Activated T-cell treated with anti-CD3 and anti-CD28 coated beads for 48 hours (primary cell): ENCODE data around the gene LRRC75B.
"Not testable (repeated sequence)": the region's sequence is repeated elsewhere in the genome, so short reads cannot be mapped to it uniquely, and the experiment has no call there.

ENCODE experiments used
- DNase-seq: peaks from one replicate; pipeline ENCODE4 v3.0.0-alpha.2; 2020; ENCODE audit warnings: low read depth

Gene LRRC75B

DNA sequence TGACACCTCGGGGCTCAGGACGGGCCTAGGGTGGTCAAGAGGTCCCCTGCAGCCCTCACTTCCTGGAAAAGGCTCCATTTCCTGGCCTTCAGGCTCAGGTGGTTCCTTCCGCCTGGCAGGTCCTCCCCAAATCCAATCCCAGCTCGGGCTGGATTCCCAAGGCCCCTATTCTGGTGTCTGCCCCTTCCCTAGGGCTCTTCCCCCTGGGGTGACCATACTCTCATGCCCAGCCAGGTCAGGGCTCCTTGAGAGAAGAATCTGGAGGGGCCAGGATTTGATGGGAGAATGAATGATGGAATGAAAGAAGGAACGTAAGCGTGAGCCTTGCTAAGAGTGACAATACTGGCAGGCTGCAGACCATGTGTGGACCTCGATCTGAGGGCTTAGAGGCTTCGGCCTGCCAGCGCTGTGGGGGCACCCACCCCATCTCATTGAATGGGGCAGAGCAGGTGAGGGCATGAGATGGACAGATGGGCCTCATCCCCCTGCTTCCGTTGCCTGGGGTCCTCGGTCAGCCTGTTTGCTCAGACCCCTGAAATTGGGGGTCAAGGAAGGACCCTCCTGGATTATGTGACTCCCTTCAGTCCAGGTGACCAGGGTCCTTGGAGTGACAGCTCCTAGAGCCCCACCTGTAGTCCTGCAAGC, 9.4 kb upstream of the LRRC75B start:
- DNase-seq = not testable (repeated sequence)

DNA sequence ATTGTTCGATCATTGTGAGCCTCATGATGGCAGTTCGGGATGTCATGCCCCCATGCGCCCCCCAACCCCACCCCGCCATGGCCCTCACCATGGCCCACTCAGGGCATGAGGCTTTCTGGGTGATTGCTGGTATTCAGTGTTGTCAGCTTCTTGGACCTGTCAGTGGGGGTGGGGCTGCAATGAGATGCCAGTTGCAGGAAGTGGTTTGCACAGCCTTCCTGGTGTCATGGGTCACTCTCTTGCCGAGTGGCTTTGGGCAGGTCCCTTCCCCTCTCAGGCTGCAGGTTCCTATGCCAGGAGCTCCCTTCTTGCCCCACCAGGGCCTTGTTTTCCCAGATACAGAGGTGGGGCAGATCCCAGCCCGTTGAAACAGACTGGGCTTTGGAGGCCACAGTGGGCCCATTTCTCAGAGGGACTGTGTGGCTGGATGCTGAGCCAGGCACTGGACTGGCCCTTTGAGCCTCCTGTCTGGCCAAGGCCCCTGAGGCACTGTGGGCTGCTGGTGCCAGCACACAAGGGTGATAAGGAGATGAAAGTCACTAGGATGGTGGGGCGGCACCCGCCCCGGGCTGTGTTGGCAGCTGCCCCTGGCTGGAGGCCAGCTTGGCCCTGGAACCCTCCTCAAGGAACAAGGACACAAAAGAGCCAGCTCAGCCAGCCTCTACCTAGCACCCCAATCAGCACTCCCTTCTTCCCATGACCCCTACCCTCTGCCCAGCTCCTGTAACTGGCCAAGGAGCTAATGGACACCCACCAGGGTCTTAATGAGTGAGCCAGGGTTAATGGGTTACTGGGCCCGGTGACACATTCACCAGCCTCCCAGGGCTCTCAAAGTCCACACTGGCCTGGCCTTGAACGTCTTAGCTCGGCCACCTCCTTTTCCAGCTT, 8.6 kb upstream of the LRRC75B start:
- DNase-seq = no peak

DNA sequence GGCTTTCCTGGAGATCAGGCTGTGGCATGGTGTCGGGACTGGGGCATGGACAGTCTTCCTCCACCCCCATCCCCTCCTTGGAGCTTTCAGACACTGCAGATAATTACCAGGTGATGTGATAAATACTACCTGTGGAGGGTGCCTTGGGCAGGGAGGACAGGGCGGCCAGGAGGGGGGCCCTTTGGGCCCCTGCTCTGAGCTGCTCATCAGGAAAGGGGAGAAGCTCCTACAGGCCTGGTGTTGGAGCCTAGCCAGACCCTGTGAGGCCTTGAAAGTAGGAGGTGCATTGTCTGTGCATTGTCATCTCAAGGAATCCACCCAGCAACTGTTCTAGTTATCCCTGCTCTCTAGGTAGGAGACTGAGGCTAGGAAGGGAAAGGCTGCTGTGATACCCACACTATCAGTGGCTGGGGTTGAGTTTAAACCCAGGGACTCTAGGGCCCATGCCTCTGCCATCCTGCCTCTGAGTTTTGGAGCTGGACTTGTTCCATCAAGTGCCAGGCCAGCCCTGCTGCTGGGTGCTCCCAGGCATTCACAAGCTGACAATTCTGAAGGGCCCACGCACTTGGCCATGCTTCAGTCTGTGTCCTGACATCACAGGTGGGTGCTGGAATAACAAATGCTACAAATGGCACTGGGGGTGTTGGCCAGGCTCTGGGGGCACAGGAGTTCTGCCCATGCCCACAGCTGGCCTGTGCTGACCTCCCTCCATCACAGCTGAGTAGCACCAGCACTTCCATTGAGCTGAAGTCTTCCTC, 7.3 kb upstream of the LRRC75B start:
- DNase-seq = not testable (repeated sequence)

DNA sequence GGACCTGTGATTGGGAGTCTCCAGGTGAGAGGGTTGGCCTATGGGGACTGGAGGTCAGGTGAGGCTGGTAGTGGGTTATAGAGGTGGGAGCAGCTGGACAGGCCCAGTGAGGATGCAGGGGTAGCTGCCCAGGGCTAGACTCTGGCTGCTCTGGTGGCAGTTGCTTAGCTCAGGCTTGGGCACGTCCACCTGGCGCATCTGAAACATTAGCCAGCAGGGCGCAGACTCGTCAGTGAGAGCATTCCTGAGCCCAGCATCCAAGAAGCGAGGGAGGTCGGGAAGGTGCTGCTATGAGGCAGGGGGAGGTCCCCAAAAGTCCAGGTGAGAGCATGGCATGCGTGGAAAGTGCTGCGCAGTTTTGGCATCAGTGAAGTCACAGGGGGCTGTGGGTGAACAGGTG, 6.6 kb upstream of the LRRC75B start:
- no peak for DNase-seq

DNA sequence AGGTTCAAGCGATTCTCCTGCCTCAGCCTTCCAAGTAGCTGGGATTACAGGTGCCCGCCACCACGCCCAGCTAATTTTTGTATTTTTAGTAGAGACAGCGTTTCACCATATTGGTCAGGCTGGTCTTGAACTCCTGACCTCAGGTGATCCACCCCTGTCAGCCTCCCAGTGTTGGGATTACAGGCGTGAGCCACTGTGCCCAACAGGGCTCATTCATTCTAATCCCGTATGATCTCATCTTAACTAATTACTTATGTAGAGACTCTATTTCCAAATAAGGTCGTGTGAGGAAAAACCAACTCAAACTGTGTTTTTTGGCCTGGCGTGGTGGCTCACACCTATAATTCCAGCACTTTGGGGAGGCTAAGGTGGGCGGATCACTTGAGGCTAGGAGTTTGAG, 4.2 kb upstream of the LRRC75B start:
- not testable (repeated sequence) for DNase-seq

DNA sequence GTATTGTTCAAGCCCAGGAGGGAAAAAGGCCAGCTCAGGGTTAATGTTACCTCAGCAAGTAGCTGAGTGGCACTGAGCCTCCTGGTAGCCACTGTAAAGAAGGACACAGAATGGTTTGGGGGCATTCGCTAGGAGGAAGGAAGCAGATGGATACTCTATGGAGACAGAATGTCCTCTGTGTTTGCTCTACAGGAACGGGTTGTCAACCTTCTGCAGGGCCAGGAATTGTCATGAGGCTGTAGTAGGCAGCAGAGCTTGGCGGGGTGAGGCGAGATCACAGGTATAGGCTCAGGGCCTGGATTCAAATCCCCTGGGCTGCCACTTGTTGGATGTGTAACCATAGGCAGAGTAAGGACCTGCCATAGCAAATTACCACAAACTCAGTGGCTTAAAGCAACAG, 3.0 kb upstream of the LRRC75B start:
- DNase-seq = no peak

DNA sequence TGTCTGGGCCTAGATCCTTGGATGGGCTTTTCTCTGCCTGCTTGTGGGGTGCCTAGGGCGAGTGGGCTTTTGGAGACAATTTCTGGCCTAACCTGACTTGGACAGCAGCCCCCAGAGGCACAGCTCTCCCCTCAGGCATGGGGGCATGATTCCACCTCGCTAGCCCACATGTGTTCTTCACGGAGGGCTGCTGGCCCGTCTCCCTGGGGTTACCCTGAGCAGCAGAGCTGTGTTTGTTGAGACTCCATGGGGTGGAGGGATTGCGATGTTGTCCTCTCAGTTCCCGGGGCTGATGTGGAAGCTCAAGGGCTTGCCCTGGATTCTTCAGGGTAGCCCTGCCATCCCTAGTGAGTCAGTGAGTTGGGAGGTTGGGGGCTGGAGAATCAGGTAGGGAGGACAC, 2.4 kb upstream of the LRRC75B start:
- no peak for DNase-seq

DNA sequence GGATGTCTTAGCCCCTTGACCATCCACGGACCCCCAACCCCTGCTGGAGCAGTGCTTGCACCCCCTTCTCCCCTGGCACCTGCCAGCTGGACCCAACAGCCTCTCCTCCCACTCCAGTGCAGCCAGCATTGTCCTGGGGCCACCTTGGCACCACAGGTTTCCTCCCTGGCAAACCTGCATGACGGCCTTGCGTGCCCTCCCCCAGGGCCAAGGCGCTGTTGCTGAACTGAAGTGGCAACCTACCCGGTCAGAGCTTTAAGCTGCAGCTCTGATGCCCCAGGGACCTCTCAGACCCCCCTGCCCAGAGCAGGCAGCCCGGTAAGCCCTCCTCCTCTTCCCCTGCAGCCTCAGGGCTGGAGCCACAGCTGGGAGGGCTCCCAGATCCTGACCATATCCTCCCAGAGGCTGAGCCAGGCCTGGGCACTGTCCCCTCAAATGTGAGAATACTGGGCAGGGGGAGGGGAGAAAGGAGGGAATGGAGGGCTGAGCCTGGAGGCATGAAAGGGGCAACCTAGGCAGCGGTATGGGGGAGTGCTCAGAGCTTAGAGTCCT, 1.8 kb upstream of the LRRC75B start:
- DNase-seq = no peak

DNA sequence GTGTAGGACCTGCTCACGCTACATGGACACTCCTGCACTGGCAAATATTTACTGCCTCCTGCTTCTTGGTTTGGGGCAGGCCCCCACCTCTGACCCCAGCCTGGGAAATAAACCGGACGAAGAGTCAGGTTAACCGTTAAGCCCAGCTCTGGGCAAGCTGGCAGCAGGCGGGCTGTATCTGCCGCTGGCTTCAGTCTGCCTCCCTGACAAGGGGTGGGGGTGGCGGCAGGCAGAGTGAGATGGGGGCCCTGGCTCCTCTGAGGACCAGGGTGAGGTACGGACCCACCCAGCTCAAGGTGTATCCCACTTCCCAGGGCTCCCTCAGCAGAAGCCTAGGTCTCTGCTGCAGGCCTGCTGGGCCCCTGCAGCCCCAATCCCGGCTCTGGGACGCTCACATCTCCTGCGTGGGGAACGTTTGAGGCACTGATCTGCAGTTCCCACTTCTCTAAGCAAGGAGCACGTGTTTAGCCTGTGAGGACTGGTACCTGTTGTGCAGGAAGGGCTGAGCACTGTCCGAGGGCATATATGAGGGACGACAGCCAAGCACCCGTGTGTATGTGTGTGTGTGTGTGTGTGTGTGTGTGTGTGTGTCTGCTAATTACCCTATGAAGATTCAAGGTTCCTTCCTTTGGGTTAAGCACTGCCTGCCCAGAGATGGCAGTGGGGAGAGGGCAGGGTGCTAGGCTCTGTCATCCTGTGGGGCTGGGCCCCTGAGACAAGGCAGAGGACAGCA, 1.1 kb upstream of the LRRC75B start:
- DNase-seq = no peak

DNA sequence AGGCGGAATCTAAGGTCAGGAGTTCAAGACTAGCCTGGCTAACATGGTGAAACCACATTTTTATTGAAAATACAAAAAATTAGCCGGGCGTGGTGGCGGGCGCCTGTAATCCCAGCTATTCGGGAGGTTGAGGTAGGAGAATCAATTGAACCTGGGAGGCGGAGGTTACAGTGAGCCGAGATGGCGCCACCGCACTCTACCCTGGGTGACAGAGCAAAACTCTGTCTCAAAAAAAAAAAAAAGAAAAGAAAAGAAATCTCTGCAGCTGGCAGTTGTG, 624 bp upstream of the LRRC75B start:
- not testable (repeated sequence) for DNase-seq

DNA sequence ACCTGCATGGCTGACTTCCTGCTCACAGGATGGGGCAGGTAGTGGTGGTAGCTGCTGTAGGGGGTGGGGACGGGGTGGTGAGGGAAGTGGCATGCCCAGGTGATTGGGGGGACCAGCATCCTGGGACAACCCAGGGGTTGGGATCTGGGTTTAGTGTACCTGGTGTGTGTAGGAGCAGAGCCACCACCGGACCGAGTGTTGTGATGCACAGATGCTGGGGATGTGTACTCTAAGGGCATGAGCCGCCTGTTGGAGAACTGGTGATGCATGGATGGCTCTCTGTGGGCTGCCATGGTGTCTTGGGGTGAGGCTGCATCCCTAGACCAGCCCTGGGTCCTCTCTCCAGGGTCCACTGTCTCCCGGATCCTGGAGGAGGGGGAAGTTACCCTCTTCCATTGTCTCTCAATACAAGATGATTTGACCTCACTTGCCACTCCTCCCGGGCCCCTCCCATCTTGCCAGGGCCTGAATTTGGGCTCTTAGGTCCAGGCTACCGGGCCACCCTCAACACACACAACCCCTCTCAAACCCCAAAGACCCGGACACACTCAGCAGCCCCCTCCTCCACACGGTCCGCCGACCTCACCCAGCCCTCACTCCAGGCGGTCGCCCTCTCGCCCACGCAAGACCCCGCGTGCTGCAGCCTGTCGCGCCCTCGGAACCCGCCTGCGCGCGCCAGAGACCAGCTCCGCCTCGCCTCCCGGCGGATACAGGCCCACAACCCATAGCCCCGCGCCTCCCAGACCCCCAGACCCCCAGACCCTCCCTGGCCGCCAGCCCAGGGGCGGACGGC, 619 bp downstream of the LRRC75B start:
- DNase-seq = no peak

DNA sequence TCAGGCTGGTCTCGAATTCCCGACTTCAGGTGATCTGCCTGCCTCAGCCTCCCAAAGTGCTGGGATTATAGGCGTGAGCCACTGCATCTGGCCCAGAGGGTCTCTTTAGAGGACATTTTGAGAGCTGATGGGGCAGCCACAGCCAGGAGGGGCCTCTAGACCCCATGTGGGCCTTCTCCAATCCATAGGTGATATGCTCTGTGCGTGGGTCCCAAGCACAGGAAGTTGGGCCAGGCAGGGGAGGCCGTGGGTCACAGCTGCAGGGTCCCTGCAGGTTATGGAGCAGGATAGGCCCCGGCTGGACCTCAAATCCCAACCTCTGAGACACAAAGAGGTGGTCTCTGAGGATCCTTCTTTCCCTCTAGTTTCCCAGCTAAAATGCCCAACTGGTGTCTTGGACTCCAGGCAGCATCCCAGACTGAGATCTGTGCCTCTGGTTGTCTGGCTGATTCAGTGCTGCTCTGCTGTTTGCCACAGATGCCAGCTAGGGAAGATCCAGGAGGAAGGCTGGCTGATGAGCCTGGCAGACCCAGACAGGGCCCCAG, 1.5 kb downstream of the LRRC75B start:
- no peak for DNase-seq

DNA sequence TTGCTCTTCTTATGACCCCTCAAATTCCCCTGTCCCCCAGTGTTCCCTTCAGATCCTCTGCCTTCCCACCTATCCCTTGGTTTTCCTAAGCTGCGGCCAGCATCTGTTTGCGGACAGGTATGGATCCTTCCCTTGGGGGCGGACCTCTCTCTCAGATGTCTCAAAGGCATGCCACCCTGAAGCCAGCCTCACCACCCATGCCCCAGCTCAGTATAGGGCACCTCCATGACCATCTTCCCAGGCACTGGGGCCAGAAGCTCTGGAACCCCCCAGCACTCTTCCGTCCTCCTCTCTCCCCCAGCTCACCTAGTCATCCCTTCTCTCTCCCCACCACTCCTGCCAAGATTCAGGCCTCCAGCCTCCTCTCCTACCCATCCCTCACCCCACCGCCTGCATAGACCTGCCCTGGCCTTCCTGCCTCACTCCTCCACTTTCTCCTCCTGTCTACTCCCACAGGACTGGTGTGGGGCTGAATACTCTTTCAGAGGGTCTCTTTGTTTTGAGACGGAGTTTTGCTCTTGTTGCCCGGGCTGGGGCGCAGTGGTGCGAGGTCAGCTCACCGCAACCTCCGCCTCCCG, 2.2 kb downstream of the LRRC75B start:
- no peak for DNase-seq

DNA sequence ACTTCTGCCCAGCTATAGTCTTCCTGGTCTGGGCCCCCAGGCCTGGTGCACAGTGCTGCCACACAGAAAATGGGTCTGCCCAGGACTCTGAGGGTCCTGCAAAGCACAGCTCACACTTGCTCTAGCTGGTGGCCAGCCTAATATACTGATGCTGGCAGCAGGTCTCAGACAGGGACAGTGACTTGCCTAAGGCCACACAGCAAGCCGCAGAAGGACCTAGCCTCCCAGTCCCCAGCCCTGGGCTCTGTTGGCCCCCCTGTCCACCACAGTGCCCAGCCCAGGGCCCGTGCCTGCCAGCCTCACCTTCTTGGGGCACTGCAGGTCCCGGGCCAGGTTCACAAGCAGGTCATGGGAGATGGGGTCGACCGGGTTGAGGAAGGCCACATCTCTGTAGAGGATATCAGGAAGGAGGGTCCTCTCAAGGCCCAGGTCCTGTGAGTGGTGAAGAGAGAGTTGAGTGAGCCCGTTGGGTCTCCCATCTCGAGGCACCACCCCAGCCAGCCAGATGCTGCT, 3.3 kb downstream of the LRRC75B start:
- DNase-seq = no peak

DNA sequence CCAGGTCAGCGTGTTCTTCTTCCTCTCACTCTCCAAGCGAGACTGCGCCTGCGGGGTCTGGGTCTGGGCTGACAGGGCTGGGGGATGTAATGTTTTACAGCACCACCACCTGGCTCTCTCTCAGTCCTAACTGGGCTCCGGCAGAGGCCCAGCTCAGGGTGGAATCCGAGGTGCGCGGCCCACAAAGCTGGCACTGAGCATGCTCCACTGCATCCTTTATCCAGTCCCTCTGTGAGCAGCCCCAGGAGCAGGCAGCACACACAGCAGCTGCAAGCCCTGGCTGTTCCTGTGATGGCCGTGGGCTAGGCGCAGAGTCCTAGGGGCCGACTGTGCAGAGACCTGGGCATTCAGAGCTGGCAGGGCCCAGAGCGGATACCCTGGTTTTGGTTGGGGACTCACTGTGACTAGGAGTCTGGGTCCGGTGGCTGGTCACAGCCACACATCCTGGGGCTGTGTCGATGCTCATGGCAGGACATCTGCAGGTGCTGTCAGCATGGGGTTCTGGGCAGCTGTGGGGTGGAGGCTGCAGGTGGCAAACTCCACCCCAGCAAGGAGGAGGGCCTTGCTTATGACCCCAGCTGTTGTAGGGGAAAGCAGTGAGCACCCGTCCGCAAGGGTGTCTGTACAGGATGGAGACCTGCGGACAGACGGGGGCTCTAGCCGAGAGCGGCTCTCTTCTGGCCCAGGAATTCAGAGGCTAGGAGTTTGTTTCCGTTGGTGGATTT, 4.0 kb downstream of the LRRC75B start:
- no peak for DNase-seq

DNA sequence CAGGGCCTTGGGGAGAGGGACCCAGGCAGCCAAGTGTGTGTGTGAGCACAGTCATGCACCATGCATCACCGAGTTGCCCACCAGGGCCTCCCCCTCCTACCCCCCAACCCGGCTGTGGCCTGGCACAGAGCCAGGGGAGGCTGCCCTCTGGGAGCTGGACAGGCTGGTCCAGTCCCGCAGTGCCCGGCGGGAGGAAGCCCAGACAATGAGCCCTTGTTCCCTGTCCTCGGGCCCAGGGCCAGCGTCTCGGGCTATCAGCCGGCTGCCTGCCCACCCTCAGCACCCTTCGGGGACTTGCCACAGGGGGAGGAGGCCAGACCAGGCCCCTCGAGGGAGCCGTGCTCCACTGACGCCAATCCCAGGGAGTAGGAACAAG, 4.5 kb downstream of the LRRC75B start:
- DNase-seq = no peak

DNA sequence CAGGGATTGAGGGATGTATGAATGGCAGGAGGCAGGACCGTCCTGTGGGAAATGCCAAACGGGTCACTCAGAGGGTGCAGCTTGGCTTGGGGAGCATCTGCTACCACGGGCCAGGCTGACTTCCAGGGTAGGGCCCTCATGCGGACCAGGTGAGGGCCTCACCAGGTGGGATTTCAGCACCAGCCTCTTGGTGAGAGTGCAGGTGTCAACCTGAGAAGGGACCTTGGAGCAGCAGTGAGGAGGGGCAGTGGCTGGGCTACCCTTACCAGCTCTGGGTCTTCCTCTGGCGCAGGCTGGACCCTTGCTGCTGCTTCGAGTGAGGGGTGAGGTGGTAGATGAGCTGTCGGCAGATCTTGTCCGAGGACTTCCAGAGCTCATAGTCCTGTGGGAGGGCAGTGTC, 4.9 kb downstream of the LRRC75B start:
- DNase-seq = no peak

DNA sequence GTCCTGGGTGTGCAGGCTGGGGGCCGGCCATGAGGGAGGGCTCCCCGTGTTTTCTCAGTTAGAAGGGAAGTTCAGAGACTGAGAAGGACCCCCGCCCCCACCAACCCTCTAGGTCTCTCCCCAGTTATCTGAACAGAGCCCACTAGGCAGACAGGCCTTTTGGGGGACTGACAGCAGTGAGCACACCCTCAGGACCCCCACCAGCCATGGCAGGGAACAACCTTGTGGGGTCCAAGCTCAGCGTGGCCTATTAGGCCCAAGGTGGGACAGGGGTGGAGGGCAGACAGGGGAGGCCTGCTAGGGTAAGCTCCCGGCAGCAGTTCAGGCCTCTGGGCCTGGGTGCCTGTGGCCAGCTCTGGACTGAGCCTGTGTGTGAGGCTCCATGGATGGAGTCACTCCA, 5.6 kb downstream of the LRRC75B start:
- no peak for DNase-seq

DNA sequence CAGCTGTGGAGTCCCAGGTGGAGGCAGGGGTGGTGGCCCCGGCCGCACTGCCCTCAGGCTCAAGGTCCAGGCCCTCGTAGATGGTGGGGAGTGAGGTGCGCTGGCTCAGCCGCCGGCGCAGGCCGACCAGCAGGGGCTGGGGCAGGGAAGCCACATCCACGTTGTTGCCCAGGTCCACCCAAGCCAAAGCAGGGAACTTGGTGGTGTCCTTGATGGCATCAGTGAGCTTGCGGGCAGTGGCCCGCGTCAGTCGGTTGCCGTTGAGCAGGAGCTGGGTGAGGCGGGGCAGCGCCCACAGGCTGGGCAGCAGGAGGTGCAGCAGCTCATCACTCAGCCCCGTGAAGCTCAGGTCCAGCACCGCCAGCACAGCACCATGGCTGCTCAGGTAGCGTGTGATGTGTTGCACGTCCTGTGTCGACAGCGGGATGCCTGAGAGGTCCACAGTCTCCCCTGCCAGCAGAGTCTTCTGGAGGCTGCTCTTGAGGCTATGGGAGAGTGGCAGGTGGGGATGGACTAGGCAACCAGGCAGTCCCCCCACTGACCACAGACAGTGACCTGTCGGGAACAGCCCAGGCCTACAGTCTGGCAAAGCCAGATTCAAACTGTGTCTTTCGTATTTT, 6.8 kb downstream of the LRRC75B start:
- no peak for DNase-seq
